ENCODE results near the gene DSTN.

The DSTN gene

DNA sequence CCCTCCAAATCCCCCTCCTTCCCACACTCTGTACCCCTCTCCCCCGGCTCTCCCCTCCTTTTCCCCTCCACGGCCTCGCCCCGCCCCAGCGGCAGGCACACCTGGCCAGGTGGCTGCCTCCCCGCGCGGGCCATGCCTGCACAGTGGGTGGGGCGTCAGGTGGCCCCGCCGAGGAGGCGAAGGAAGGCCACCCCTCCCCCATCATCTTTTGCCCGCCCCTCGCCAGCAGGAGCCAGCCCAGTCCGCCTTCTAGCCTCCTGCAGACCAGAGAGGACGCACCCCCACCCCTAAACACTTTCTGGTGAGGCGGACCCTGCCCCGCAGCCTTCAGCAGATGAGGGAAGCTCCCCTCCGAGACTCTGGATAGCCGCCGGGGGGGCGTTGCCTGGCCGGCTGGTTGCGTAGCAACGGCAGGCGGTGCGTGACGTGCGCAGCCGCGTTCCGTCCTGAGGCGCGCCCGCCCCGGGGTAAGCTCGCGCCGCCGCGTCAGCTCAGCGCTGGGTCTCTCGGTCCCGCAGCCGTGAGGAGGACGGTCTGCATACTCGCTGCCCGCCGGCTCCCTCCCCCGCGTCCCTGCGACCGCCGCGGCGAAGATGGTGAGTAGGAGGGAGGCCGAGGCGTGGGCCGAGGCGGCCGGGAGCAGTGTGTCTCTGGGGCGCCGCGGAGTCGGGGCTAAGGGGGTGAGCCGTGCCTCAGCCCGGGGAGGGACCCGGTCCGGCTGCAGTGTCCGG, at the start of gene DSTN:
Gene DSTN (plus strand): TSS at position 460 of the 731 bp plus-strand sequence. CDS start 134 bp downstream, at position 594.
- peak; percentile 83 for FAIRE-seq

GRCh38 chr20:17520583-17520982, 49.3 kb upstream of the DSTN start:
- DNase-seq (ENCODE audit: extremely low spot score, insufficient read length, low read depth) = no peak

More for the DNA sequence above, at the start of gene DSTN:
- peak; percentile 87 for DNase-seq (ENCODE audit: extremely low spot score, insufficient read length, low read depth)

DNA sequence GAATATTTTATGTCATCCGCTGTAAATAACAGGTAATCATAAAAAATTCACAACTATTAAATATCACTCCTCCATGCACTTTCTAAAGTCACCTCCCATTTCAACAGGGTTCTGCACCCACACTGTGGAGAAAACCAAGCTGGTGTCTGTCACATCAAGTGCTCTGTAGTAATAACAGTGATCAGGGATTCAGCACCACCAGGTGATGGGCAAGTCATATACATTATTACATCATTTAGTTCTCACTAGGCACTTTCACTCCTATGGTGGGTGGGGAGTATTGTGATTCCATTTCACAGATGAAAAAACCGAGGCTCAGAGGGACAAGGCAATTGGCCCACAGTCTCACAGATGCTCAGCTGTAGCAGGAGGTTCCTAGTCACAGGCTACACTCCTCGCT, 47.3 kb upstream of the DSTN start:
- DNase-seq (ENCODE audit: extremely low spot score, insufficient read length, low read depth) (no peak), FAIRE-seq (no peak)

More at GRCh38 chr20:17520583-17520982, 49.3 kb upstream of the DSTN start:
- FAIRE-seq = no peak

GRCh38 chr20:17523326-17523725, 46.5 kb upstream of the DSTN start:
- DNase-seq (ENCODE audit: extremely low spot score, insufficient read length, low read depth) (no peak), FAIRE-seq (no peak)

- DNase-seq (ENCODE audit: extremely low spot score, insufficient read length, low read depth) = no peak
- no peak for FAIRE-seq
Measured at GRCh38 chr20:17524560-17524959, 45.3 kb upstream of the DSTN start.

DNA sequence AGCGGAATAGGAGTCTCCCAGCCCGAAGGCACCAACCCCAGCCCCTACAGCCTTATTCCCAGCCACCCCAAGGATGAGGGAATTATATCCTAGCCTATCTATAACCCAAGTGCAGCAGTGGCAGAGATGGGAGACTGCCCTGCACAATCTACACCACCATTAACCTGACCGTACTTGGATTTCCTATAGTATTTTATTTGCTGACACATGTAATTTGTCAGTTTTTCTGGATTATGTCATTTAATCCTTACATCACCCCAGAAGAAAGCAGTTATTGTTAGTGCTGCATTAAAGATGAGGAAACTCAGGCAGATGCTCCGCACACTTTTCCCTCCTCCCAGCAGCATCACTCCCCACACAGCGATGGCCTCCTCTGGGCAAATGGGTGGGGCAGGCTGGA, 44.7 kb upstream of the DSTN start:
- DNase-seq (ENCODE audit: extremely low spot score, insufficient read length, low read depth) = no peak
- no peak for FAIRE-seq

GRCh38 chr20:17525650-17526049, 44.2 kb upstream of the DSTN start:
- peak; percentile 60 for FAIRE-seq

GRCh38 chr20:17529586-17529985, 40.3 kb upstream of the DSTN start:
- FAIRE-seq (no peak), DNase-seq (ENCODE audit: extremely low spot score, insufficient read length, low read depth) (no peak)

More at GRCh38 chr20:17525650-17526049, 44.2 kb upstream of the DSTN start:
- no peak for DNase-seq (ENCODE audit: extremely low spot score, insufficient read length, low read depth)

- DNase-seq (ENCODE audit: extremely low spot score, insufficient read length, low read depth) (no peak), FAIRE-seq (no peak)
Measured at GRCh38 chr20:17530153-17530552, 39.7 kb upstream of the DSTN start.

DNA sequence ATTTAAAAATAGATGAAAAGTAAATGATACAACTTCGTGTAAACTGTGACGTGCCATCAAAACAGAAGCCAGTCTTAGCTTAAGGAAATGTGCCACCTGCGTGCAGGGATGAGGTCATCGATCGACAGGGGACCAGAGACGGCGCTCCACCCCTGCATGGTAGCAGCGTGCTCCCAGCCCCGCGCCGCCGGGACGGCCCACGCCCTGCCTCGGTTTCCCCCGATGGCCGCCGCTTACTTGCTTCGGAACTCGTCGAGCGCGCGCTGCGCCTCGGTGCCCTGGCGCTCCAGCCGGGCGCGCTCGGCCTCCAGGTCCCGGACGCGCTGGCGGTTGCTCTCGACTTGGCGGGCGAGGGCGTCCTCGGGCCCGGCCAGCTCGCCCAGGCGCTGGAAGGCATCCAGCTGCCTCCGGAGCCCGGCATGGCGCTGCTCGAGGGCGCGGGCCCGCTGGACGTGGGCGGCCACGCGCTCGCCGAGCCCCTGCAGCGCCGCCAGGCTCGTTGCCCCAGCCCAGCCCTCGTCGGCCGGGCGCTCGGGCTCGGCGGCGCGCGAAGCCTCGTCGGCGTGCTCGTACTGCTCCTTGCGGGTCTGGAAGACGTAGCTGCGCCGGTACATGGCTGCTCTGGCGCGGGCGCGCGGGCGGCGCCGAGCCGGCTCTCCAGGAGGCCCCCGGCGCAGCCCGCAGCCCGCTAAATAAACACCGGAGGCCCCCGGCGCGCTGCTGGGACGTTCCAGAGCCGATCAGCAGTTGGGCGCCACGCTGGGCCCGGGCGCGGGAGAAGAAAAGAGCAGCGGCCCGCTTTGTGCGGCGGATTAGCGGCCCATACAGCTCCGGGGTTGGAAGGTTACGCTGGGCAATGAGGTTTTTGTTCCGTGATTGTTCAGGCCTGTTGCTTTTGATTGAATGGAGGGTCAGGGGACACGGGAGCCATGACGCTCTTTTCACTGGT, 38.9 kb upstream of the DSTN start, which contains the start of gene BFSP1:
Gene BFSP1 (minus strand): TSS at position 664 of the 949 bp plus-strand sequence. CDS start 50 bp downstream, at position 614.
- FAIRE-seq (no peak), DNase-seq (ENCODE audit: extremely low spot score, insufficient read length, low read depth) (no peak)

DNA sequence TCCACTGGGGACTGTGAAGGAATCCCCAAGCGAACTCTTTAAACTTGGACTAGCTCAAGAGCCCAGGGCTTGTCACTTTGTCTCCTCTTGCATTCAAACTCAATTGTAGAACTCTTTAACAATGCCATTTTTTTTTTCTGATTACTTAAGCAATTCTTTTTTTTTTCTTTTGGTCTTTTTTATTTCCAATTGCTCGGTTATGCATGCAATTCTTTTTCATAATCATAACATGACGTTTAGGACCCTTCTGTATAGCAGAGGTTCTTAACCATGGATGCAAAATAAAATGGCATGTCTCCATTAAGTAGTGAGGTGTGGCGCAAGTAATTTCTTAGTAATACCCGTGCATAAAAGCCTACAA, 38.2 kb upstream of the DSTN start:
- DNase-seq (ENCODE audit: extremely low spot score, insufficient read length, low read depth) = no peak

GRCh38 chr20:17533396-17533795, 36.5 kb upstream of the DSTN start:
- DNase-seq (ENCODE audit: extremely low spot score, insufficient read length, low read depth) = no peak
- no peak for FAIRE-seq

More for the DNA sequence above, 38.2 kb upstream of the DSTN start:
- no peak for FAIRE-seq

GRCh38 chr20:17534077-17534476, 35.8 kb upstream of the DSTN start:
- DNase-seq (ENCODE audit: extremely low spot score, insufficient read length, low read depth) (no peak), FAIRE-seq (no peak)

DNA sequence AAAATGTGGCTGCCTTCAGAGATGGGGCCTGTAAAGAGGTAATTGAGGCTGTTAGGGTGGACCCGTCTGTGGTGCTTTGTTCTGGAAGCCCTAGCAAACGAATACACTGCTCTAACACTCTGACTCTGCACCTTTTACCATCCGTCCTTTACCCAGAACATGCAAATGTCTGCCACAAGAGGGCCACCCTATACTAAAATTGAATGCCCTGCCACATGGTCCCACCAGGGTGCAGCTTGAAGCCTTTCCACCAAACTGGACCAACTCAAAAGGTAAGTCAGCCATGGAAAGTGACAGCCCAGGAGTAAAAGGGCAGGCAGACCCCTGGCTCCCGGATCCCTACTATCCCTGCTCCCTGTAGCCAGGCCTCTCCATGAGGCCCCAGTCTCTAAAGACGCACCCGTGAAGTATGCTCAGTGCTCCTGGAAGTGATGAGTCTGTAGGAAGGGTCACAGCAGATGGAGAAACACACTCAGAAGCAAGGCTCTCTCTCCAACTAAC, 32.9 kb upstream of the DSTN start:
- DNase-seq (ENCODE audit: extremely low spot score, insufficient read length, low read depth) = peak; percentile 48
- peak; percentile 78 for FAIRE-seq

DNA sequence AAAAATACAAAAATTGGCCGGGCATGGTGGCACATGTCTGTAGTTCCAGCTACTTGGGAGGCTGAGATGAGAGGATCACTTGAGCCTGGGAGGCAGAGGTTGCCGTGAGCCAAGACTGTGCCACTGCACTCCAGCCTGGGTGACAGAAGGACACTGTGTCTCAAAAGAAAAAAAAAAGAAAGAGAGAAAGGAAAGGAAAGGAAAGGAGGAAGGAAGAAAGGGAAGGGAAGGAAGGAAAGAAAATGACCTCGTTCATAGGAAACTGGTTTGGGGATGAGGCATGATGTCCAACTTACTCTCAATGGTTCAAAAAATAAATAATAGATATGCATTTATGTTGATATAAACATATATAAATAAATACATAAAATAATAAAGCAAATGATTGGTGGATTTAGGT, 31.9 kb upstream of the DSTN start:
- no peak for DNase-seq (ENCODE audit: extremely low spot score, insufficient read length, low read depth)
- no peak for FAIRE-seq

DNA sequence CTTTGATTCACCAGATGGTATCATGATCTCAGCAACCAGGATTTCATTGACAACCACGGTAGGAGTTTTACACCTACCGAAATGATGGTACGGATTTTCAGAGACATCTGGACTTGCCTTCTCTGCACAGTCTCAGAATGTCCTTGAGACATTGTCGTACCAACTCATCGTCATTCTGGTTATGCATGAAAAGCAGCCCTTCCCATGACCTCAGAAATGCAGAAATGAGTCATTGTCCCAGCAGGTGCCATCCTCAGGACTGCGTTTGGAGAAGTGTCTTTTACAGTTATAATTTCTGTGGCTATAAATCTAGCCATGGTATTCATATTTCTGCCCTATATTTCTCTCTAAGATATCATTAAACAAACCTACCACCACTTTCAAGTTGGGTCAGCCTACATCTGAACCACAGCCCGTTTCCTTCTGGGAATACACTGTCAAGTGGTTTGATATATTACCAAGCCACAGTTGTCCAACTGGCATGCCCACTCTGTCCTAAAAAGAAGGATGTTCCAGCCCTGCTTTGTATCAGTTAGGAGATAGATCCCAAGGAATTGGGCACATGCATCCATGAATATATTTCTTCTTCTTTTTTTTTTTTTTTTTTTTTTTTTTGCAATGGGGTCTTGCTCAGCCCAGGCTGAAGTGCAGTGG, 31.2 kb upstream of the DSTN start:
- no peak for FAIRE-seq
- DNase-seq (ENCODE audit: extremely low spot score, insufficient read length, low read depth) = peak; percentile 28

GRCh38 chr20:17541596-17541995, 28.3 kb upstream of the DSTN start:
- FAIRE-seq = no peak

DNA sequence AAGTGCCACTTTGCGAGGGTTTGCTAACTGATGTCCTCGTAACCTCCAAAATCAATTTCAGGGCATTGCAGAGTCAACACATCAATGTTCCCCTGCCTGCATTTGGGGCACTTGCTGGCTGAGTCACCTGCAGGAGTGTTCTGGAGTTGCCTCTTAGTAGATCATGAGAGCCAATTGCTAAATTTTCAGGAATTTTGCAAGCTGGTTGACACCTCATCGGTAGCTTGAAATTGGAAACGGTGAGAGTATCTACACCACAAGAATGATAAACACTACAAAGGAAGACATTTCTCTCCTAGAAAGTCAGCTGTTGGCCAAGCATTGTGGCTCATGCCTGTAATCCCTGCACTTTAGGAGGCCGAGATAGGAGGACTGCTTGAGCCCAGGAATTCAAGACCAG, 27.9 kb upstream of the DSTN start:
- FAIRE-seq = no peak
- no peak for DNase-seq (ENCODE audit: extremely low spot score, insufficient read length, low read depth)

More at GRCh38 chr20:17541596-17541995, 28.3 kb upstream of the DSTN start:
- DNase-seq (ENCODE audit: extremely low spot score, insufficient read length, low read depth) = no peak

- FAIRE-seq (no peak), DNase-seq (ENCODE audit: extremely low spot score, insufficient read length, low read depth) (no peak)
Measured at GRCh38 chr20:17542481-17542880, 27.4 kb upstream of the DSTN start.

- FAIRE-seq (no peak), DNase-seq (ENCODE audit: extremely low spot score, insufficient read length, low read depth) (no peak)
Measured at GRCh38 chr20:17542993-17543412, 26.9 kb upstream of the DSTN start.
